Smooth muscle cell (in vitro differentiated cells): Measurements from ENCODE around the gene CR2. TPM values are rescaled to one million over a fixed set of nuclear protein-coding genes. Genes with fewer than 3 reads are reported as not detected.
"Not testable (repeated sequence)": the region's sequence is repeated elsewhere in the genome, so short reads cannot be mapped to it uniquely, and the experiment has no call there.

Experiments
- DNase-seq: peaks from one replicate; lab custom pipeline; 2025; ENCODE audit not compliant: unreplicated experiment; lab: John Stamatoyannopoulos, UW
- H2AFZ ChIP-seq: fragments of 200-600 bp; sonication (generic); 2 replicates; pipeline ENCODE4 v1.6.0; 2016; ENCODE audit warnings: antibody characterized with exemption, low read depth, mild to moderate bottlenecking
- H3F3A ChIP-seq: fragments of 200-600 bp; sonication (generic); 2 replicates; pipeline ENCODE4 v1.6.0; 2017; ENCODE audit warnings: antibody characterized with exemption, low read depth
- H3K27ac ChIP-seq: fragments of 200-600 bp; sonication (generic); 2 replicates; pipeline ENCODE4 v1.5.1; 2016; ENCODE audit warnings: low read depth, mild to moderate bottlenecking
- H3K27me3 ChIP-seq: fragments of 200-600 bp; sonication (generic); 2 replicates; pipeline ENCODE4 v1.6.1; 2016; ENCODE audit warnings: low read depth, mild to moderate bottlenecking
- H3K36me3 ChIP-seq: fragments of 200-600 bp; sonication (generic); 2 replicates; pipeline ENCODE4 v1.5.1; 2016; ENCODE audit warnings: low read depth
- H3K4me1 ChIP-seq: fragments of 200-600 bp; sonication (generic); 2 replicates; pipeline ENCODE4 v1.5.1; 2016; ENCODE audit warnings: low read depth
- H3K4me2 ChIP-seq: fragments of 200-600 bp; sonication (generic); 2 replicates; pipeline ENCODE4 v1.6.0; 2016; ENCODE audit warnings: mild to moderate bottlenecking
- H3K4me3 ChIP-seq: fragments of 200-600 bp; sonication (generic); 2 replicates; pipeline ENCODE4 v1.5.1; 2016; ENCODE audit warnings: mild to moderate bottlenecking
- H3K79me2 ChIP-seq: fragments of 200-600 bp; sonication (generic); 2 replicates; pipeline ENCODE4 v1.6.0; 2016; ENCODE audit warnings: low read depth, mild to moderate bottlenecking
- H3K9ac ChIP-seq: fragments of 200-600 bp; sonication (generic); 2 replicates; pipeline ENCODE4 v1.6.0; 2016; ENCODE audit warnings: low read depth
- H3K9me3 ChIP-seq: fragments of 200-600 bp; sonication (generic); replicated peaks from 2 replicates; pipeline ENCODE4 v1.5.1; 2016; ENCODE audit warnings: low read depth
- H4K20me1 ChIP-seq: fragments of 200-600 bp; sonication (generic); 2 replicates; pipeline ENCODE4 v1.6.0; 2016; ENCODE audit warnings: low read depth
- CTCF ChIP-seq: fragments of 200-600 bp; sonication (generic); IDR thresholded peaks from 2 replicates; pipeline ENCODE4 v1.5.1; 2017; ENCODE audit warnings: borderline replicate concordance, mild to moderate bottlenecking, antibody characterized with exemption; ENCODE audit not compliant: insufficient read depth, poor library complexity, severe bottlenecking
- WGBS: methylation state at CpG from one replicate; pipeline ENCODE4 v1.1.7; 2016; ENCODE audit warnings: low lambda C conversion rate; 5-methylcytosine and 5-hydroxymethylcytosine counted together
- polyA plus RNA-seq: library from polyadenylated mRNA; unstranded; fragments of >200 nt; fragmentation: Nextera tagmentation; extraction: Ambion mirVana; gene quantifications from 2 replicates; pipeline ENCODE4 v1.2.1, GENCODE V29; 2016
- total RNA-seq: library from RNA; depleted of rRNA; stranded (reverse); fragments of >200 nt; gene quantifications from 2 replicates; pipeline ENCODE4 v1.2.3, GENCODE V29; 2014

Gene CR2
- total and polyA plus RNA-seq, 2 experiments from 2014 or later = not detected

DNA sequence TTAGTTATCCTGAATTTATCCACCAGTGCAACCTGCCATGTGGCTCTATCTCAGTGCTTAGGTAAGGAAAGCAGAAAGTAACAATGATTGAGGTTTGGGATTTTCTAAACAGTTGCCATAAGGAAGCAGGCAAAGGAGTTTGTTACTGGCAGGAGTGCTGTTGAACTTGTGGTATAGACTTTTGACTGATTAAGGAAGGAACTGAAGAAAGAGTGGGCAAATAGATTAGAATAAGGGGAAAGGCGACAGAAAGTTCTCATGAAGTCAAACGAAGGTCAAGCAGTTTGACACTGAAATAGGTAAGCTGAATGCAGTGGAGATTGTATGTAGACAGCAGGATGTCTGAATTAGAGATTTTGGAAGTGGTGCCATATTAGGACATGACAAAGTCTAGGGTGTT, 24.2 kb upstream of the CR2 start:
- H3K9me3 ChIP-seq = no peaks in the 10 kb centered on the region
- H3K4me1 ChIP-seq = no peaks in the 10 kb centered on the region
- no peak for DNase-seq
- H3K27me3 ChIP-seq = peaks cover 16% of the 10 kb centered on the region
- no peak overlapping the region for H3K4me3 ChIP-seq
- no peak for TF ChIP-seq CTCF
- 72% methylated on average over 2 of the region's 2 CpGs for WGBS
- no peak overlapping the region for H3K4me2 ChIP-seq
- no peaks in the 10 kb centered on the region for H3K79me2 ChIP-seq
- no peak overlapping the region for H2AFZ ChIP-seq
- no peak overlapping the region for H3K27ac ChIP-seq
- no peaks in the 10 kb centered on the region for H4K20me1 ChIP-seq
- no peak overlapping the region for H3K9ac ChIP-seq
- no peaks in the 10 kb centered on the region for H3K36me3 ChIP-seq
- H3F3A ChIP-seq = no peaks in the 10 kb centered on the region

DNA sequence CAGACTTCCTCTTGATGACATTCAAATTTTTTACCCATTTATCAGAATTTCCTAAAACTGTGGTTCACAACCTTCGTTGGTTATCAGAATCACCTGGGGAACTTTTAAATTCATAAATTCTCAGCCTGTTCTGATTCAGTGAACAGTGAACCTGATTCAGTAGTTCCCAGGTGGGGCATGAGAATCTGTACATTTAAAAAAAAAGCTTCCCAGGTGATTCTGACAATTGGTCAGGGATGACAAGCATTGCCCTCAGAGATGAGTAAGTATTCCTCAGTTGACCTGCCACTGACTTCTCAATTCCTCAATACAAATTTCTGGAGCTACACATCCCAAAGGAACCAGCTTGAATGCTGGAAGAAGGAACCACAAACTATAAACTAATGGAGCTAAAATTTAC, 23.5 kb upstream of the CR2 start:
- Histone ChIP-seq H2AFZ (no peak overlapping the region), H3K4me3 (no peak overlapping the region), H3K27ac (no peak overlapping the region), H3K4me2 (no peak overlapping the region), H3K79me2 (no peaks in the 10 kb centered on the region), H4K20me1 (no peaks in the 10 kb centered on the region), H3K27me3 (peaks cover 16% of the 10 kb centered on the region), H3K36me3 (no peaks in the 10 kb centered on the region), H3F3A (no peaks in the 10 kb centered on the region), H3K9me3 (no peaks in the 10 kb centered on the region), H3K9ac (no peak overlapping the region), H3K4me1 (no peaks in the 10 kb centered on the region)
- no peak for TF ChIP-seq CTCF
- WGBS = 89% methylated on average over 1 of the region's 1 CpG
- no peak for DNase-seq

DNA sequence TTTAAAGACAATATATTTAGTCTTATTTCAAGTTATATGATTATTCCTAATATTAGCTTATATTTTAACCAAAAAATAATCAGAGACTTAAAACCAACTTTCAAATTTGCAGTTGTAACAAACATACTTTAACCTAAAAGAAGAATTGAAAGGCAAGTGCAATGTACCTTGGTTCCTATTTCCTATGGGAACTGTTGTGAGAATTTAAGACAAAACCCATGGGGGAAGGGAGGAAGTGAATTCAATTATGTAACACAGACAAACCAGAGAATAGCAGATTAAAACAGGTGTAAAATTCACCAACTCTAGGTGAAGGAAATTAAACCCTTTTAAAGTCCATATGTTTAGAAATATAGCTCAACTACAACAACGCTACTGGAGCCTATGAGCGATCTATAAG, 22.6 kb upstream of the CR2 start:
- H2AFZ ChIP-seq = no peak overlapping the region
- H4K20me1 ChIP-seq = no peaks in the 10 kb centered on the region
- H3K9me3 ChIP-seq = no peaks in the 10 kb centered on the region
- no peak overlapping the region for H3K4me3 ChIP-seq
- H3K4me2 ChIP-seq = no peak overlapping the region
- H3K36me3 ChIP-seq = no peaks in the 10 kb centered on the region
- H3K9ac ChIP-seq = no peak overlapping the region
- DNase-seq = no peak
- WGBS = 98% methylated on average over 2 of the region's 2 CpGs
- no peak for TF ChIP-seq CTCF
- H3K27ac ChIP-seq = no peak overlapping the region
- H3K4me1 ChIP-seq = no peaks in the 10 kb centered on the region
- H3K79me2 ChIP-seq = no peaks in the 10 kb centered on the region
- no peaks in the 10 kb centered on the region for H3F3A ChIP-seq
- peaks cover 25% of the 10 kb centered on the region for H3K27me3 ChIP-seq

- no peak overlapping the region for H3K9ac ChIP-seq
- no peaks in the 10 kb centered on the region for H3K36me3 ChIP-seq
- no peak overlapping the region for H3K27ac ChIP-seq
- no peaks in the 10 kb centered on the region for H3K9me3 ChIP-seq
- H3K27me3 ChIP-seq = peaks cover 34% of the 10 kb centered on the region
- DNase-seq = no peak
- no peaks in the 10 kb centered on the region for H3K79me2 ChIP-seq
- H3K4me3 ChIP-seq = no peak overlapping the region
- TF ChIP-seq CTCF = no peak
- H2AFZ ChIP-seq = no peak overlapping the region
- H3F3A ChIP-seq = no peaks in the 10 kb centered on the region
- WGBS = 92% methylated on average over 3 of the region's 3 CpGs
- H3K4me2 ChIP-seq = no peak overlapping the region
- H4K20me1 ChIP-seq = no peaks in the 10 kb centered on the region
- no peaks in the 10 kb centered on the region for H3K4me1 ChIP-seq
These were observed 20.7 kb upstream of the CR2 start for GRCh38 chr1:207433435-207433834.

DNA sequence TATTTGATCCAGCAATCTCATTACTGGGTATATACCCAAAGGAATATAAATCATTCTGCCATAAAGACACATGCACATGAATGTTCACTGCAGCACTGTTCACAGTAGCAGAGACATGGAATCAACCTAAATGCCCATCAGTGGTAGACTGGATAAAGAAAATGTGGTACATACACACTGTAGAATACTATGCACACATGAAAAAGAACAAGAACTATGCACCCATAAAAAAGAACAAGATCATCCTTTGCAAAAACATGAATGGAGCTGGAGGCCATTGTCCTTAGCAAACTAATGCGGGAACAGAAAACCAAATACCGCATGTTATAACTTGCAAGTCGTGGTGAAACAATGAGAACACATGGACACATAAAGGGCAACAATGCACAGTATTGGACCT, 17.4 kb upstream of the CR2 start:
- not testable (repeated sequence) for H4K20me1 ChIP-seq, H3K79me2 ChIP-seq, H3K36me3 ChIP-seq, DNase-seq, H3K4me1 ChIP-seq, H3K27ac ChIP-seq, H3K9me3 ChIP-seq, H3K4me3 ChIP-seq, H3F3A ChIP-seq, H3K9ac ChIP-seq, H2AFZ ChIP-seq, H3K4me2 ChIP-seq
- WGBS = 94% methylated on average over 3 of the region's 3 CpGs
- H3K27me3 ChIP-seq = peaks cover 44% of the 10 kb centered on the region
